Measurements from ENCODE around the gene KCTD14. TPM values are rescaled to one million over a fixed set of nuclear protein-coding genes. Genes with fewer than 3 reads are reported as not detected.

KCTD14 gene
- total and polyA plus RNA-seq, 2 of the 4 experiments (the other 2 are of a cell fraction) = 0.90 to 0.97 TPM

- Histone ChIP-seq H4K5ac (ENCODE audit: low read depth, low read length) (no peak overlapping the region), H3K4me2 (ENCODE audit: low read depth, low read length) (no peak overlapping the region), H4K20me1 (ENCODE audit: insufficient read depth, low read length) (no peaks in the 10 kb centered on the region), H3K23ac (ENCODE audit: low read depth, low read length) (no peak overlapping the region), H3K4ac (ENCODE audit: low read depth, low read length) (no peak overlapping the region), H3K27ac (ENCODE audit: insufficient read depth, low read length) (no peak overlapping the region), H3K9me1 (ENCODE audit: insufficient read depth, low read length) (no peaks in the 10 kb centered on the region; the same call in 1 of the 2 replicates), H3K27me3 (ENCODE audit: control insufficient read depth, insufficient read depth, low read length) (no peaks in the 10 kb centered on the region), H3K9me3 (ENCODE audit: control insufficient read depth, insufficient read depth, low read length) (no peaks in the 10 kb centered on the region), H2BK20ac (ENCODE audit: low read depth, low read length) (no peak overlapping the region), H2BK5ac (ENCODE audit: low read depth, low read length, poor library complexity, severe bottlenecking) (no peak overlapping the region), H3K18ac (ENCODE audit: low read depth, low read length) (no peak overlapping the region), H2AFZ (replicated peaks; ENCODE audit: low read length, poor library complexity) (no peak overlapping the region), H3K4me3 (ENCODE audit: insufficient read depth, low read depth, low read length) (no peak overlapping the region), H4K8ac (ENCODE audit: low read depth in 2 of 2, low read length in 2 of 2) (no peak overlapping the region), H3K36me3 (ENCODE audit: control insufficient read depth, insufficient read depth, low read length) (no peaks in the 10 kb centered on the region), H3K79me1 (ENCODE audit: low read depth in 1 of 2, low read length in 2 of 2) (no peaks in the 10 kb centered on the region), H2BK120ac (ENCODE audit: low read depth, low read length) (no peak overlapping the region), H3K14ac (replicated peaks; ENCODE audit: low read depth, low read length) (no peak overlapping the region), H2BK15ac (ENCODE audit: low read depth, low read length) (no peak overlapping the region), H3K9ac (ENCODE audit: low read depth, low read length) (no peak overlapping the region), H2AK9ac (replicated peaks; ENCODE audit: low read depth, low read length, poor library complexity) (no peak overlapping the region), H2AK5ac (ENCODE audit: low read depth, low read length) (no peak overlapping the region), H4K91ac (ENCODE audit: insufficient read depth, low read depth, low read length) (no peak overlapping the region), H3K56ac (ENCODE audit: extremely low read depth, insufficient read depth, low read length) (no peak overlapping the region), H3K4me1 (ENCODE audit: control insufficient read depth, insufficient read depth, low read length) (peaks cover 3% of the 10 kb centered on the region; the same call in 1 of the 2 replicates)
- intact Hi-C loops (cut with micrococcal nuclease) (no loop called here), in situ Hi-C loops (cut with MboI; ENCODE audit: low sequenced_read_pairs) (no loop called here), dilution Hi-C loops (cut with HindIII; ENCODE audit: low sequenced_read_pairs, unreplicated experiment) (no loop called here)
- DNase-seq (no peak), ATAC-seq (ENCODE audit: low read depth) (no peak)
- TF ChIP-seq MAFK (IDR thresholded peaks at IDR 0.05; ENCODE audit: low read depth, low read length) = no peak
- TF ChIP-seq ELK1 (IDR thresholded peaks at IDR 0.05; ENCODE audit: borderline replicate concordance, low read depth, low read length) = no peak
- no peak for TF ChIP-seq POLR2A (IDR thresholded peaks at IDR 0.05; ENCODE audit: low read depth, low read length)
- no peak for TF ChIP-seq RCOR1 (IDR thresholded peaks at IDR 0.05; ENCODE audit: insufficient replicate concordance, low read length)
- no peak for TF ChIP-seq CHD1 (IDR thresholded peaks at IDR 0.05; ENCODE audit: low read depth, low read length)
- ChIA-PET CTCF (interaction anchor here (0.6 kb wide), 1 partner anchor 14 kb away, joined by 3 read pairs; no protein-coding TSS in a partner anchor), POLR2A (ENCODE audit: unreplicated experiment) (no interaction called here)
- 90% methylated on average over 3 of the region's 3 CpGs; no CpG with 5 or more reads in 1 of the 2 experiments for WGBS, 2 experiments (ENCODE audit: extremely low coverage in 2 of 2, insufficient read length in 1 of 2)
- BruUV-seq (replicated peaks) = no TSS peak
Measured at GRCh38 chr11:78031629-78032028, 8.6 kb upstream of the KCTD14 start.
